GM19351 (cell line): Measurements from ENCODE around the gene DEPDC1B.
"Not testable (repeated sequence)": the region's sequence is repeated elsewhere in the genome, so short reads cannot be mapped to it uniquely, and the experiment has no call there.

Experiments used
- ATAC-seq: cut with Tn5 transposase; IDR thresholded peaks from one replicate; pipeline ENCODE4 v1.9.1; 2021; ENCODE audit warnings: mild to moderate bottlenecking, moderate library complexity; ENCODE audit not compliant: unreplicated experiment

DEPDC1B gene

DNA sequence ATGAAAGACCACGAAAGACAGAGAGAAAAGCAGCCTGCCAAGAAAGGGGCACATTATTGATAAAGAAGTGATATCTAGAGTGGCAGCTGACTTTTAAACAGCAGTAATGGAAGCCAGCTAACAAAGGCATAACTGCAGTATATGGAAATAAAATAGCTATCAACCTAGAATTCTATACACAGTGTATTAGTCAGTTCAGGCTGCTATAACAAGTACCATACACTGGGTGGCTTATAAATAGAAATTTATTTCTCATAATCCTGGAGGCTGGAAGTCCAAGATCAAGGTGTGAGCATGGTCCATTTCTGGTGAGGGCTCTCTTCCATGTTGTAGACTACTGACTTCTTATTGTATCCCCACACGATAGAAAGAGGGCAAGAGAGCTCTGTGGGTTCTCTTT is 109.8 kb downstream of the DEPDC1B start:
- no peak for ATAC-seq

- not testable (repeated sequence) for ATAC-seq
Measured at GRCh38 chr5:60587312-60587711, 112.7 kb downstream of the DEPDC1B start.

DNA sequence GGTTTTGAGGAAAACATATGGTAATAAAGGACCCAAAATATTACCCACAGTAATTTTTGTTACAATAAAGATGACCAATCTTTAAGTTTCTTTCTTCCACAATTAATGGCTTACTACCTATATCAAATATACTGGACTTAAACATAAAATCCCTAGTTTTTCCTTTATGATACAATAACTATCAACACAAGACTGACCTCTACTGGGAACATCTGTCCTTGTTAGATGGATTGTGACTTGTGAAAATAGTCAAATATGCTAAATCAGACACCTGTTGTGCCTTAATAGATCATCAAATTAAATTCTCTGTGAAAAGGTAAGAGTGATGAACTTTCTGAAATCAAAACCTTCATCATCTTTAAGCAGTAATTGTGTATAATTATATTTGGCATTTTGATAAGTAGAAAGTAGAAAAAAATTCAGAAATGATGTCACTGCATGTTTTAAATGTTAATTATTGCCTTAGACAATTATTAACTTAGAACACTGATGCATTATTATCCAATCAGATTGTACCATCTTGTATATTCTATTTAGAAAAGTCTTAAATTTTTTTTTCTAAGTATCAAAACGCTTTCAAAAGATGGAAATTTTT is 113.6 kb downstream of the DEPDC1B start:
- ATAC-seq, result no peak

- no peak for ATAC-seq
Measured at GRCh38 chr5:60585618-60586017, 114.3 kb downstream of the DEPDC1B start.

GRCh38 chr5:60584304-60584703 is 115.7 kb downstream of the DEPDC1B start:
- no peak for ATAC-seq

DNA sequence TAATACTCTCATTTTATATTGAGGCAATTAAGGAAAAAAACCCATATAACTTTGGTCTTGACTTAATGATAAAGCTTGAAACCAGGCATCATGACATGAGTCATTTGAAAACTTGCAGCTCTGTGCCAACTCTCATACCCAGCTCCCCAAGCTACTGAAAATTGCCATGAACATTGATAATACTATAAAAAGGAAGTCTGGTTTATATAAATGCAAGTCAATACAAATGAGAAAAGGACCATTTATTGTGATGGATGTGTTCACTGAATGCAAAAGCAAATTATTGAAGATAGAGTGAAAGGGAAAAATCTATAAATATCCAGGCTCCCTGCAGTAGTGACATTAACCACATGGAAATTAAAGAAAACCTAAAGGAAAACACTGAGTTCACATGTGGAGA is 116.3 kb downstream of the DEPDC1B start:
- ATAC-seq, result no peak

- ATAC-seq, result no peak
Measured at GRCh38 chr5:60578315-60578714, 121.7 kb downstream of the DEPDC1B start.

DNA sequence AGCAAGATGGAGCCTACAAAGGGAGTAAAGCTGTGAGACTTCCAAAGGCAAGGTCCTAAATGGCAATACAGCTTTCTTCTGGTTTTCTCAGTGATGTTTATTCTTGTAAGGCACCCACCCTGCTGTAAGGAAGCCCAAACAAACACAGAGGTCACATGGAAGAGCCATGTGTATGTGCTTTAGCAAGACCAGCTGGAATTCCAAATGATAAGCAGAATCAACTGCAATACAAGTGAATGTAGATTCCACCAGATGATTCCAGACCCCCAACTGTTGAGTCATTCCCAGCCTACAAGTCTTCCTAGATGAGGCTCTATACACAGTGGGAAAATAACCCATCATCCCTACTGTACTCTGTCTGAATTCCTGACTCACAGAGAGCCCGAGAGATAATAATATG is 122.8 kb downstream of the DEPDC1B start:
- no peak for ATAC-seq

GRCh38 chr5:60576425-60576824 is 123.5 kb downstream of the DEPDC1B start:
- ATAC-seq, result no peak

DNA sequence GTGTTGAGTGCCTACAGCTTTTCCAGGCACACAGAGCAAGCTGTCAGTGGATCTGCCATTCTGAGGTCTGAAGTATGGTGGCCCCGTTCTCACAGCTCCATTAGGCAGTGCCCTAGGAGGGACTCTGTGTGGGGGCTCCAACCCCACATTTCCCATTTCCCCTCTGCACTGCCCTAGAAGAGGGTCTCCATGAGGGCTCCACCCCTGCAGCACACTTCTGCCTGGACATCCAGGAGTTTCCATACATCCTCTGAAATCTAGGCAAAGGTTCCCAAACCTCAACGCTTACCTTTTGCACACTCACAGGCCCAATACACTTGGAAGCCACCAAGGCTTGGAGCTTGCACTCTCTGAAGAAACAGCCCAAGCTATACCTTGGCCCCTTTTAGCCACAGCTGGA is 131.3 kb downstream of the DEPDC1B start:
- ATAC-seq, result no peak

GRCh38 chr5:60563696-60564324 is 136.2 kb downstream of the DEPDC1B start:
- no peak for ATAC-seq

GRCh38 chr5:60553291-60553690 is 146.7 kb downstream of the DEPDC1B start:
- ATAC-seq, result not testable (repeated sequence)

DNA sequence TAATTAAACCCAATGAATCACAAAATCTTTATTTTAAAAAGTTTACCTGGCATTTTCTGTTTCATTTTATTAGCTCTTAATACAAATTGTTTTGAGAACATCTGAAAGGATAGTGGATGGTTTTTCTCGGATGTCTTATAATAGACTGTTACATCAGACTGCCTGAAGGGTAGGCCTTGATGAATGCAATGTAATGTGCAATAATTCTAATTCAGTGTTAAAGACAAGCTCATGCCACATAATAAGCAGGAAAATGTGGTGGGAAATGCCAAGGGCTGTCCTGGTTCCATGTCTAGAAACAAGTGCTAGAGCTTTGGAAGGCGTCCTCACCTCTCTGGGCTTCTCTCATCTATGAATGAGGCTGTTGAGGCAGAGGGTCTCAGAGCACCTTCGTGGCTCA is 148.1 kb downstream of the DEPDC1B start:
- ATAC-seq, result no peak

DNA sequence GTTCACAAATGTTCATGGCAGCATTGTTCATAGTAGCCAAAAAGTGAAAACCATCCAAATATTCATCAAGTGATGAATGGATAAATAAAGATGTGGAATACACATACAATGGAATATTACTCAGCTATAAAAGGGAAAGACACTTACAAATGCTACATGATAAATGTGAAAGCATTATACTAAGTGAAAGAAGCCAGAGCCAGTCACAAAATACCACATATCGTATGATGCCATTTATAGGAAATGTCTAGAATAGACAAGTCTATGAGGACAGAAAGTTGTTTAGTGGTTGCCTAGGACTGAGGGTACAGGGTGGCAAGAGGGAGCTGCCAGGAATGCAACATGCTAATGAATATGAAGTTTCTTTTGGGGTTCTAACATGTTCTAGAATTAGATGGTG is 148.7 kb downstream of the DEPDC1B start:
- no peak for ATAC-seq

DNA sequence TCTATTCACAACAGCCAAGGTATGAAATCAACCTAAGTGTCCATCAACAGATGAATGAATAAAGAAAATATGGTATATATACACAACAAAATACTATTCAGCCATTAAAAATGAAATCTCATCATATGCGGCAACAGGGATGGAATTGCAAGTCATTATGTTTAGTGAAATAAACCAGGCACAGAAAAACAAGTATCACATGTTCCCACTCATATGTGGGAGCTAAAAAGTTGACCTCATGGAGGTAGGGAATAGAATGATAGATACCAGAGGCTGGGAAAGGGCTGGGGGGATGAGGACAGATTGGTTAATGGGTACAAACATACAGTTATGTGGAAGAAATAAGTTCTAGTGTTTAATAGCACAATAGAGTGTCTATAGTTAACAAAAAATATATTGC is 149.7 kb downstream of the DEPDC1B start:
- ATAC-seq, result no peak

GRCh38 chr5:60549841-60550240 is 150.1 kb downstream of the DEPDC1B start:
- ATAC-seq, result no peak
